AG04450 (cell line): ENCODE results near the gene KRTAP5-1. TPM values are rescaled to one million over a fixed set of nuclear protein-coding genes. Genes with fewer than 3 reads are reported as not detected.

Experiments
- CTCF ChIA-PET: fragments of 300-600, 350-600 bp; formaldehyde crosslinking; extraction: SDS; loops from one replicate; lab custom pipeline; 2022; ENCODE audit warnings: antibody characterized with exemption, inconsistent platforms; lab: Charles Lee
- POLR2A ChIA-PET: fragments of 350-600 bp; formaldehyde crosslinking; extraction: SDS; loops from one replicate; lab custom pipeline; 2021; ENCODE audit warnings: antibody characterized with exemption, inconsistent platforms; lab: Yijun Ruan, JAX
- DNase-seq: peaks from one replicate; pipeline ENCODE4 v3.0.0-alpha.2; 2011; ENCODE audit warnings: low read depth, low spot score
- H3K27ac ChIP-seq: one replicate; pipeline ENCODE4 v1.5.1; 2012; ENCODE audit warnings: low read depth, low read length, control low read depth
- H3K27me3 ChIP-seq: one replicate; pipeline ENCODE4 v1.6.0; 2012; ENCODE audit warnings: low read length; ENCODE audit not compliant: control insufficient read depth, insufficient read depth
- H3K4me3 ChIP-seq: 2 replicates; pipeline ENCODE4 v1.5.1; 2011; ENCODE audit warnings: mild to moderate bottlenecking, low read depth, low read length, control low read depth
- H3K9me3 ChIP-seq: 2 replicates; pipeline ENCODE4 v1.5.1; 2012; ENCODE audit warnings: low read length; ENCODE audit not compliant: control insufficient read depth, insufficient read depth
- polyA plus RNA-seq: library from polyadenylated mRNA; depleted of rRNA; stranded (reverse); fragments of >200 nt; gene quantifications from 2 replicates; pipeline ENCODE4 v1.2.3, GENCODE V29; 2011; rRNA removed
- TF ChIP-seq, protein P1 (sequence below): IDR thresholded peaks from 2 replicates; pipeline ENCODE4 v1.5.1; 2011; ENCODE audit warnings: low read depth, low read length, control low read depth, inconsistent platforms

Gene KRTAP5-1
- polyA plus RNA-seq, 1 experiment: not detected

DNA sequence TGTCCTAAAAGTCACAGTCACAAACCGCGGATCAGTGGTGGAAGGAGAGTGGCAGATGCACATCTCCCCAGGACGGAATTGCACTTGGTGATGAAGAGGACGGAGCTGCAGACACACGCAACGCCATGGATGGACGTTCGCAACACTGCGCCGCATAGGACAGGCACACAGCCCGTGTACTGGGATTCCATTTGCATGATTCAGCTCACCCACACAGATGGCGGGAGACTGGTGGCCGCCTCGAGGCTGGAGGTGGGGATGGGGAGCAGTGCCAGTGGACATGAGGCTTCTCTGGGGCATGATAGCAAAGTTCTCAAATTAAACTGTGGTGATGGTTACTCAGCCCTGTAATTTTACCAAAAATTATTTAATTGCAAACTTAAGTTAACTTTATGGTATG is 50.4 kb downstream of the KRTAP5-1 start:
- Histone ChIP-seq H3K27me3 (peaks cover 9% of the 10 kb centered on the region), H3K27ac (no peak overlapping the region), H3K9me3 (peaks cover 3% of the 10 kb centered on the region), H3K4me3 (no peak overlapping the region)
- TF ChIP-seq, protein P1, sequence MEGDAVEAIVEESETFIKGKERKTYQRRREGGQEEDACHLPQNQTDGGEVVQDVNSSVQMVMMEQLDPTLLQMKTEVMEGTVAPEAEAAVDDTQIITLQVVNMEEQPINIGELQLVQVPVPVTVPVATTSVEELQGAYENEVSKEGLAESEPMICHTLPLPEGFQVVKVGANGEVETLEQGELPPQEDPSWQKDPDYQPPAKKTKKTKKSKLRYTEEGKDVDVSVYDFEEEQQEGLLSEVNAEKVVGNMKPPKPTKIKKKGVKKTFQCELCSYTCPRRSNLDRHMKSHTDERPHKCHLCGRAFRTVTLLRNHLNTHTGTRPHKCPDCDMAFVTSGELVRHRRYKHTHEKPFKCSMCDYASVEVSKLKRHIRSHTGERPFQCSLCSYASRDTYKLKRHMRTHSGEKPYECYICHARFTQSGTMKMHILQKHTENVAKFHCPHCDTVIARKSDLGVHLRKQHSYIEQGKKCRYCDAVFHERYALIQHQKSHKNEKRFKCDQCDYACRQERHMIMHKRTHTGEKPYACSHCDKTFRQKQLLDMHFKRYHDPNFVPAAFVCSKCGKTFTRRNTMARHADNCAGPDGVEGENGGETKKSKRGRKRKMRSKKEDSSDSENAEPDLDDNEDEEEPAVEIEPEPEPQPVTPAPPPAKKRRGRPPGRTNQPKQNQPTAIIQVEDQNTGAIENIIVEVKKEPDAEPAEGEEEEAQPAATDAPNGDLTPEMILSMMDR: no peak
- no peak for DNase-seq
- POLR2A ChIA-PET: no interaction called here
- CTCF ChIA-PET: interaction anchor here (1.9 kb wide), 1 partner anchor 12 kb away, joined by 5 read pairs; no protein-coding TSS in a partner anchor

Other genes with a start within 250 kb of the KRTAP5-1 start
- 0.11 and 0.12 TPM in 2 replicates for gene BRSK2, start 195.3 kb downstream of the KRTAP5-1 start, polyA plus RNA-seq
- gene MOB2, start 98.5 kb downstream of the KRTAP5-1 start, polyA plus RNA-seq: 19.9 and 29.7 TPM in 2 replicates
- gene DUSP8, start 13.0 kb downstream of the KRTAP5-1 start, polyA plus RNA-seq: 1.5 and 2.1 TPM in 2 replicates
- not detected in 2 replicates for gene KRTAP5-2, start 13.0 kb upstream of the KRTAP5-1 start, polyA plus RNA-seq
- not detected in 2 replicates for gene KRTAP5-3, start 23.2 kb upstream of the KRTAP5-1 start, polyA plus RNA-seq
- gene KRTAP5-4, start 36.9 kb upstream of the KRTAP5-1 start, polyA plus RNA-seq: not detected in 2 replicates
- not detected in 2 replicates for gene KRTAP5-5, start 44.5 kb upstream of the KRTAP5-1 start, polyA plus RNA-seq
- gene KRTAP5-6, start 111.9 kb upstream of the KRTAP5-1 start, polyA plus RNA-seq: not detected in 2 replicates
- 0.04 TPM in 1 of 2 replicates, not detected in the other for gene IFITM10, start 165.3 kb upstream of the KRTAP5-1 start, polyA plus RNA-seq
- gene CTSD, start 178.6 kb upstream of the KRTAP5-1 start, polyA plus RNA-seq: 77.8 and 136 TPM in 2 replicates
- not detected in 2 replicates for gene SYT8, start 249.7 kb upstream of the KRTAP5-1 start, polyA plus RNA-seq